ENCODE data around the gene NR1D1.

The NR1D1 gene

DNA sequence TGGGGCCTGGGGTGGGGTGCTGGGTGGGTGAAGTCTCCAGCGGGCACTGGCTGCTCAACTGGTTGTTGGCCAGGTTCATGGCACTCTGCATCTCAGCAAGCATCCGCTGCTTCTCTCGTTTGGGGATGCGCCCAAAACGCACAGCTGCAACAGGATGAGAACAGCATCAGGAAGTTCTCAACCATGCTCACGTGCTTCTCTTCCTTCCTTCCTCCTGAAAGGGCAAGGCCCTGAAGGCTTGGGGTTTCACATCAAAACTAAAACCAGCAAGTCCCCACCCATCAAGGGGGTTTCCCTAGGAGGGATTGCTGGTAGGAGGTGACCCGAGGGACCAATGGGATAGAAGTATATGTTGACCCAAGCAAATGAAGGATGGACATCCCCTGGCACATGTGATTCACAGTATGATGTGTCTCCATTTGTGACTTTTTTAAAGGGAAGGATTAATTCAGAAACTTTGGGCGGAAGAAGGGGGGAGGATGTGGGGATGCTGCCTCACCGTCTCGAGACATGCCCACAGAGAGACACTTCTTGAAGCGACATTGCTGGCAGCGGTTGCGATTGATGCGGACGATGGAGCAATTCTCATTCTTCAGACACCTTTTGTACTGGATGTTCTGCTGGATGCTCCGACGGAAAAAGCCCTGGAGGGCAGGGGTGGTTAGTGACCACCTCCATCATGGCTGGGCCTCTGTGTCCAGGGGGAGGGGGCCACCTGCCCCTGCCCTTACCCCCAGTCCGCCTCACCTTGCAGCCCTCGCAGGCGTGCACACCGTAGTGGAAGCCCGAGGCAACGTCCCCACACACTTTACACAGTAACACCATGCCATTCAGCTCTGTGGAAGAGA is 4.2 kb downstream of the NR1D1 start:
- peak; percentile 64 to 67 for DNase-seq

DNA sequence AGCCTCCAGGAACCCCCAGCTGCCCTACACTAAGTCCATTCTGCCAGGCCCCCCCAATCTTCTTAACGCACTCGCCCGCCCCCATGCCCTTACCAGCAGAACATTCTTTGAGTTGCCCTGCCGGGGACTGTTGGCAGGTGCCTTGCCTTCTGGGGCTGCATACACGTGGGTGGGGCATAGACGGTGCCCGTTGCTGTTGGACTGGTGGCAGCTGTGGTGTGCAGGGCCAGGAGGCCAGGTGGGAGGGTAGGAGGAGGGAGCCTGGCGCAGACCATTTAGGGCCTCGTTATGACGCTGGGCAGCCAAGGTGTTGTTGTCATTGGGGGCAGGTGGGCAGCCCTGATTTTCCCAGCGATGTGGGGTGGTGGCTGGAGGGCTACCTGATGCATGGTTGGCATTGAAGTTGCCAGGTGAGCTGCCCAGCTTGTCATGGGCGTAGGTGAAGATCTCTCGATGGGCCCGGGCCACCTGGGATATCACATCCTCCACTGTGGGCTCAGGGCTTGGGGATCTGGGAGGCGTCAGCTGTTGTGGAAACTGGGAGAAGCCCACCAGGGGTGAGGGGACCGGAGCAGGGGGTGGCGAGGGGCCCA is 4.9 kb downstream of the NR1D1 start:
- no peak for DNase-seq

DNA sequence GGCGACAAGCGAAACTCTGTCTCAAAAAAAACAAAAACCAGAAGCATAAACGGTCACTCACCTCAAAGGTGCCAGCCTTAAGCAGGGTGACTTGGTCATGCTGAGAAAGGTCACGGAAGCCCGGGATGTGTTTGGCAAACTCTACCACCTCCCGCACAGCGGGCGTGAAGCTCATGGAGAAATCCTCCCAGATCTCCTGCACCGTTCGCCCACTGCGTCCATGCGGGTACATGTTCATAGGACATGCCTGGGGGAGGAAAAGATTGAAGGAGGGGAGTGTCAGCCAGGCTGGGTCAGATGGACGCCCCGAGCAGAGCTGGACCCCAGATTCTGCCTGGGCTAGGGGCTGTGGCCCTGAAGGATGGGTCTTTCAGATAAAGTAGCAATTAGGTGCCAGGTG is 5.5 kb downstream of the NR1D1 start:
- DNase-seq, result no peak

DNA sequence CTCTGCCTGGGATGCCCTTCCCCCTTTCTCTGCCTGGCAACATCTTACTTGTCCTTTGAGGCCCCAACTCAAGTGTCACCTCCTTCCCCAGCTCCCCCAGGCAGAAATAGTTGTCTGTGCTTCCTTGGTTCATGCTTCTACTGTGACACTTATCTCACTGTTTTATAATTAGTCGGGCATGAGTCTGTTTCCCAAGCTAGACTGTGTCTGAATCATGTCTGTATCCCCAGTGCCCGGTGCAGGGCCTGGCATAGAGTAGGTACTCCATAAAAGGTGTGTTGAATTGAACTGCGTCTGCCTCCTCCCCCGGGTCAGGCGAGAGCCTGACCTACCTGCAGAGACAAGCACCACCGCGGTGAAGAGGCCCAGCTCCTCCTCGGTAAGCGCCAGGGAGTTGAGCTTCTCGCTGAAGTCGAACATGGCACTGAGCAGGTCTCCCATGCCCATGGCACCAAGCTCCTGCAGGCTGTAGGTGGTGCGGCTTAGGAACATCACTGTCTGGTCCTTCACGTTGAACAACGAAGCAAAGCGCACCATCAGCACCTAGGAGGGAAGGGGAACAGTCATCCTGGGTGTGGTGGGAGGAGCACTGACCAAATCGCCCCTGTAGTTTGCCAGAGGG is 6.7 kb downstream of the NR1D1 start:
- DNase-seq, result no peak

DNA sequence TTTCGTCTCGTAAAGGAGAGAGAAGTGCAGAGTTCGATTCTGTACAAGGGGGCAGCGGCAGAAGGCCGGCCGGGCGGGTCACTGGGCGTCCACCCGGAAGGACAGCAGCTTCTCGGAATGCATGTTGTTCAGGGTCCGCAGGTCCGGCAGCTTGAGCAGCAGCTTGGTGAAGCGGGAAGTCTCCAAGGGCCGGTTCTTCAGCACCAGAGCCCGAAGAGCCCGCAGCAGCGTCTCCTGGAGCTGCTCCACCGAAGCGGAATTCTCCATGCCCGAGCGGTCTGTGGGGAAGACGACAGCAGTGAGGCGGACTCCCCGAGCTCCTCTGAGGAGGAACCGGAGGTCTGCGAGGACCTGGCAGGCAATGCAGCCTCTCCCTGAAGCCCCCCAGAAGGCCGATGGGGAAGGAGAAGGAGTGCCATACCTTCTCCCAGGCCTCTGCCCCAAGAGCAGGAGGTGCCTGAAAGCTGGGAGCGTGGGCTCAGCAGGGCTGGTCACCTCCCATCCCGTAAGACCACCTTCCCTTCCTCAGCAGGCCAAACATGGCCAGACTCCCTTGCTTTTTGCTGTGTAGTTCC is 7.3 kb downstream of the NR1D1 start:
- no peak for DNase-seq

DNA sequence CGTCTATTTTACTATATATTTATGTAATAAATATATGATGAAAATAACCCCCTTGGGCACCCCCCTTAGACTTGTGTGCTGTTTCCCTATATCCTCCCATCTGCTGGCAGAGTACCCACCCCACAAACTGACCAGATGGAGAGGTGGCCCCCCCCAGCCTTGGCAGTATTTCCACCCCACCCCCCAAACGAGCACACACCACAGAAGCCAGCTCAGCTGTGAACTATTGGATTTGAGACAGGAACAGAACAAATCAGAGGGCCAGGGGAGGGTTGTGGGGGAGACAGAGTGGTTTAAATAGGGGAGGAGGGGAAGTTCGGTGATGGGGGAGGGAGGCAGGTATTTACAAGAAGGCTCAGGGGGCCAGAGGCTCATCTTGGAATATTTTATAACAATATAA is 7.8 kb downstream of the NR1D1 start:
- no peak for DNase-seq

DNA sequence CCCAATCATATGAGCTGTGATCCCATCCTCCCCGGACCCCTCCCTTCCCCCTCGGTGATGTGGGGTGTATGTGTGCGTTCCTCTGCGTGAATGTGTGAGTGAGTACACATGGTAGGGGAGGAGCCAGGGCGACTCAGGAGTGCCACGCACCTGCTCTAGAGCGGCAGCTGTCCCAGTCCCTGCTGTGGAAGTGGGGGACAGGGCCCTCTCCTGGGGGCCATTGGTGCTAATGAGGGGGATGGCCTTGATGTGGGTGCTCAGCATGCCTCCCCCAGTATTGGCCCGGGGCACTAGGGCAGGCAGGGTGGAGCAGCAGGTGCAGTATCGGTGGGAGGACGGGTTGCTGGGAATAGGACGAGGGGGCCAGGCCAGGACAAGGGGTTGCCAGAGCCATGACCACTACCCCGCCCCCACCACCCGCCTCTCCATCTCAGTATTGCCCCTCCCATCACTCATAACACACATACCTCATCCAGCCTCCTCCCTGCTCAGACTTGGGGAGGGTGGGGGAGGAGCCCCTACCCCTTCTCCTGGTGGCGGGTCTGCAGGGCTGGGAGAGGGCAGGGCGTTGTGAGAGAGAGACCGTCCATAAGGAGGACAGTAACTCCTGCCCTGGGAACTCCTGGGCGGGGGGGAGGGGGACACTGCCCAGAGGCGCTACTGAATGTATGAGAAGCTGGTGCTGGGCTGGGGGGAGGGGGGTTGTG is 8.5 kb downstream of the NR1D1 start:
- DNase-seq, result no peak

DNA sequence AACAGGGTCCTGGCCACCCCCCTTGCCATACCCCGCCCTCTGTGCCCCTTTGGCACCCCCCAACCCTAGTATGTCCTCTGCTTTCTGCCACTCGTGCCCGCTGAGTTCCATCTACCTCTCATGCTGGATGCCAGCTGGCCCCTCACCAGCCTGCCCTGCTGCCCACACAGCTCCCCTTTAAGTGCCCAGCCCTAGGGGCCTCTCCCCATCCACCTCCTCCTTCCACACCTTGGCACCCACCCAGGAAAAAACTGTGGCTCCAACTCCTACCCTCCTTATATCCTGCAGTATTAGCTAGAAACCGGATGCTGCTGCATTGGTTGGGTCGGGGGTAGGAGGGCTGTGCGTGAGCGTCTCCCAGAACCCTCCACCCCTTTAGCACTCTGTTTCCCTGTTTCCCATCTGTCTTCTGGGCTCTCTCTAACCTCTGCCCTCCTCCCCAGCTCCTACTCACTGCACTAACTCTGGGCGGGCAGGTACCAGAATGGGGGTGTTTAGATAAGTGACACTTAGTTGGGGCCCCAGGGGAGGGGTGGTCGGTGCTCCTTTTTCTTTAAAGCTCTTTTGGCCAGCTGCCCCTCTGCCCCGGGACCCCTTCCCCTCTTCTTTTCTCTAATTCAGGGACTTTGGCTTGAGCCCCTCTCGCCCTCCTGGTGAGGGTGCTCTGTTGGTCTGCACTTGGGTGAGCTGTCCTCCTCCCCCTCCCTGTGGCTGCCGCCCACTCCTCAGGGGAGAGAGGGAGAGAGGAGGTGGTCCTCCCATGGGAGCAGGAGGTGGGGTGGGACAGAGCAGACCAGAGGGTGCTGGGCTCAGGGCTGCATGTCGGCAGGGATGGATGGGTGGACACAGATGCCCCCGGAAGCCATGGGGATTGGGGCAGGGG is 9.9 kb downstream of the NR1D1 start:
- no peak for DNase-seq

DNA sequence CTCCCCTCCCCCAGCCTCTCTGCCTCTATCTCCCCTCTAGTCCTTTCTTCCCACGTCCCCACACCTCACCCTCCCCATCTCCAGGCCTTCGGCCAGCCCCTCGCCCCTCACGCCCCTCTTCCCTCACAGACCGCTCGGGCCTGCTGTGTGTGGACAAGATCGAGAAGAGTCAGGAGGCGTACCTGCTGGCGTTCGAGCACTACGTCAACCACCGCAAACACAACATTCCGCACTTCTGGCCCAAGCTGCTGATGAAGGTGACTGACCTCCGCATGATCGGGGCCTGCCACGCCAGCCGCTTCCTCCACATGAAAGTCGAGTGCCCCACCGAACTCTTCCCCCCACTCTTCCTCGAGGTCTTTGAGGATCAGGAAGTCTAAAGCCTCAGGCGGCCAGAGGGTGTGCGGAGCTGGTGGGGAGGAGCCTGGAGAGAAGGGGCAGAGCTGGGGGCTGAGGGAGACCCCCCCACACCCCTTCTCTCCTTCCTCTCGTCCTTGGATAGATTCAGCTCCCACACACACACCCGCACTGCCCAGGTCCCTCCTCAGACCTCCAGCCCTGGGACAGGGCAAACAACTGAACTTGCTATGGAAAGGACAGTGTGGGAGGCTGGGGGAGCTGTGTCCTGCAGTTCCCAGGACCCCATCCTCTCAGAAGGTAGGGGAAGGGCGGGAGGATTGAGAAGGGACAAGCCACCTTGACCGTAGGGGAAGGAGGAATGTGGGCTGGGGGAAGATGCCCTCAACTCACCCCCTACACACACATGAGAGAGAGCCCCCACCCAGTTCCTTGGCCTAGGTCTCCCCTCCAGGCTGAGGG is 11.1 kb downstream of the NR1D1 start:
- no peak for DNase-seq

DNA sequence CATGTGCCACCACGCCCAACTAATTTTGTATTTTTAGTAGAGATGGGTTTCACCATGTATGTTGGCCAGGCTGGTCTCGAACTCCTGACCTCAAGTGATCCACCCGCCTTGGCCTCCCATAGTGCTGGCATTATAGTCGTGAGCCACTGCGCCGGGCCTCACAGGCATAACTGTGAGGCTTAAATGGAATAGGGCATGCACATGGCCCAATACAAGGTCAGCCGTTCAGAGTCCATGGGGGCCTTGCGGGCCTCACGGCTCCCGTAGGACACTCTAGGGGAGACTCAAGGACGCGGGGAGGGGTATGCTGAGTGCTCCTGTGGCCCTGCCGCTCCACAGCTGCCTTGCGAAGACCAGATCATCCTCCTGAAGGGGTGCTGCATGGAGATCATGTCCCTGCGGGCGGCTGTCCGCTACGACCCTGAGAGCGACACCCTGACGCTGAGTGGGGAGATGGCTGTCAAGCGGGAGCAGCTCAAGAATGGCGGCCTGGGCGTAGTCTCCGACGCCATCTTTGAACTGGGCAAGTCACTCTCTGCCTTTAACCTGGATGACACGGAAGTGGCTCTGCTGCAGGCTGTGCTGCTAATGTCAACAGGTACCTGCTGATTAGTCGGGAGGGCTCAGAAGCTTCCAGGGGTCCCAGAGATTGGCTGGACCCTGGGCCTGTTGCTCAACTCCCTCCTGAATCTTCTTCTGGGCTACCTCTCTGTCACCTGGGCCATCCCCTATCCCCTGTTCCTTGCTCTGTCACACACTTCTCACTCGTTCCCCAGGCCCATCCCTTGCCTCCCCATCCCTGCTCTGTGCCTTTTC is 12.3 kb downstream of the NR1D1 start:
- DNase-seq, result no peak

DNA sequence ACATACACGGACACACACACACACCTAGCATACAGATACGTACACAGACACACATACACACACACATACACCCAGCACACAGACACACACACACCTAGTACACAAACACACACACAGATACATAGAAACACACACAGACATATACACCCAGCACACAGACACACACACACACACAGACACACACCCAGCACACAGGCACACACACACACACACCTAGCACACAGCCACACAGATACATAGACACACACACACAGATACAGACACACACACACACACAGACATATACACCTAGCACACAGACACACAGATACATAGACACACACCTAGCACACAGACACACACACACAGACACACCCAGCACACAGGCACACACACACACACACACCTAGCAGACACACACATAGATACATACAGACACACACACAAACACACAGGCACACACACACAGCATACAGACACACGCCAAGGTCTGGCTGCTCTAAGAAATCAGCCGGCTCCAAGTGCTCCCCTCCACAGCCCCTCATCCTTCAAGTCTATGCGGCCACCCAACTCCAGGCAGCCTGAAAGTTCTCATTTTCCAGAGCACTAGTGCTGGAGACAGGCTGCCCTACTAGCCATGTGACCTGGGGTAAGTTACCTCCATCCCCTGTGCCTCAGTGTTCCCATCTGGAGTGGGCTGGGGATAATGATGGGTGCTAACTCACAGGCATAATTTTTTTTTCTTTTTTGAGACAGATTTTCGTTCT is 13.2 kb downstream of the NR1D1 start:
- DNase-seq, result no peak

DNA sequence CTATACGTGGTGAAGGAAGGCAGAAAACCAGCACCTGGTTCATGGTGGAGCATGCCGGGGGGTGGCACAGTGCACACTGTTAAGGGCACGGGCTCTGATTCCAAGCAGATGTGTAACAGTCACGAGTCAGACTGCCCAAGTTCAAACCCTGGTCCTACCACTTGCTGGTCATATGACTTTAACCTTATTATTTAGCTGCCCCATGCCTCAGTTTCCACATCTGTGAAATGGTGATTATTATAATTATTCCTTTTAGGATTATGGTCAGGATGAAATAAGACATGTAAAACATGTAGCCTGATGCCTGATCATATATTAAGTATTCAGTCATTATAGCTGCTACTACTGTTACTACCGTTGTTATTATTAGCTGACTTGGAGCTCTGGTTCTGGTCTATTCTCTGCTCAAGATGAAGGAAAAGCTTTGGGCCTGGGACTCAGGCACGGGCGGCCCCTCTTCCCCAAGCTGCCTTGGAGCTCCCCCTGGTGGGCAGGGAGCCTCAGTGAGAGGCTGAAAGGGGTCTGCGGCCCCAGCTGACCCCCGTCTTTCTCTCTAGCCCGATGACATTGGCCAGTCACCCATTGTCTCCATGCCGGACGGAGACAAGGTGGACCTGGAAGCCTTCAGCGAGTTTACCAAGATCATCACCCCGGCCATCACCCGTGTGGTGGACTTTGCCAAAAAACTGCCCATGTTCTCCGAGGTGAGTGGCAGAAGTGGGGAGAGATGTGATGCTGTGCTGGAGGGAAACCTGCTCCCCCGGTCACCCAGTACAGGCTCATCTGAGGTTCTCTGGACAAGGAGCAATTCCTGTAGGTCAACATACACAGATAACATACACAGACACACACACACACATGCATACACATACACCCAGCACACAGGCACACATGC is 14.0 kb downstream of the NR1D1 start:
- DNase-seq, result peak; percentile 58 to 62

DNA sequence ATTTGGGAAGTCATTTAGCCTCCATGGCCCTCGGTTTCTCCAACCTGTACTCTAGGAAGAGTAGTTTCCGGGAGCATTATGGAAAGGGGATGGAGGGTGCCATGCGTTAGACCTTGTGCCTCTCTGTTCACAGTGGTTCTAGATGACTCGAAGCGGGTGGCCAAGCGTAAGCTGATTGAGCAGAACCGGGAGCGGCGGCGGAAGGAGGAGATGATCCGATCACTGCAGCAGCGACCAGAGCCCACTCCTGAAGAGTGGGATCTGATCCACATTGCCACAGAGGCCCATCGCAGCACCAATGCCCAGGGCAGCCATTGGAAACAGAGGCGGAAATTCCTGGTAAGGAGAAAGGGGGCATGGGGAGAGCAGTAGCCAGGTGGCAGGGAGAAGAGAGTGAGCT is 15.9 kb downstream of the NR1D1 start:
- no peak for DNase-seq

DNA sequence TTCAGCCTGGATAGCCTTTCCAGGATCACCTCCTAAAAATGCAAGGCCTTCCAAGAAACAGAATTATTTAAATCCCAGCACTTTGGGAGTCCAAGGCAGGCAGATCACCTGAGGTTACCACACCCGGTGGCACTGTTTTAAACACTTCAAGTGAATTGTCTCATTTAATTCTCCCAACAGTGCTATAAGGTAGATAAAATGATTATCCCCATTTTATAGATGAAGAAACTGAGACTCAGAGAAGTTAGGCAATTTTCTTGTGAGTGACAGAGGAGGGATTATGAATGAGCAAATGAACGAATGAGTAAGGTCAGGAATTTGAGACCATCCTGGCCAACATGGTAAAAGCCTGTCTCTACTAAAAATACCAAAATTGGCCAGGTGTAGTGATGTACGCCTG is 20.8 kb downstream of the NR1D1 start:
- DNase-seq, result no peak

DNA sequence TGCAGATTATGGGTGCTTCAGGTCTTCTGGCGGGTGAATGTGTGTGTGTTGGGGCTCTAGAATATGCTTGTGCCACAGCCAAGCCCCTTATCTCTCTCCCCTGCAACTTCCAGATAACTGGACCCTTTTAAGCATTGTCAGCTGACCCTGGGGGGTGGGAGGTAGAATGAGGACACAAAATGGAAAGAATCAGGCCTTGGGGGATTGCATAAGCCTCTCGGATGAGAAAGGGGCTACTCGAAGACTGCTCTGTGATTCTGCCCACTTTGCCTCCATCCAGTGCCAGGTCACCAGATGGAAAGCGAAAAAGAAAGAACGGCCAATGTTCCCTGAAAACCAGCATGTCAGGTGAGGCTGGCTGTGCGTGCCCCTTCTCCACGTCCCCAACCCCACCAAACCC is 23.8 kb downstream of the NR1D1 start:
- DNase-seq, result no peak

DNA sequence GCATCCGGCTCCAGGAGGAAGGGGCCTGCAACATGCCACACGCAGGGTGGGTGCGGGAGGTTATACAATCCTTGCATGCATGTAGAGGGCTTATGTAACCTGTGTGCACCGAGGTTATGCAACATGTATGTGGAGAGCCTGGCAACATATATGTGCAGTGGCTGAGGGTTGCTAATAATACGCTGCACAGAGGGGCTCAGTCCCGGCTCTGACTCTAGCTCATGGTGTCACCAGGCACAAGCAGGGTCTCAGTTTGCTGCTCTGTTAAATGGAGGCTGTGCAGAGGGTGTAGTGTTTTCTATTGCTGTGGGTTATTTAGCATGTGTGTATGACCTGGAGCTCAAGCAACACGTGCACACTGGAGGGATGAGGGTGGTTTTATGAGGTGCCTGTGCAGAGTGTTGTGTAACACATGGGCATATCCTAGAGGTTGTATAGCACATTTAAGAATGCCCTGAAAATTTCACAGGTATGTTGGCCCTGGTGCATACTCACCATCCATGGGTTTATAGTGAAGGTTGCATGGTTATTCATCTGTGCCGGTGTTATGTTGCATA is 24.4 kb downstream of the NR1D1 start:
- DNase-seq, result no peak

DNA sequence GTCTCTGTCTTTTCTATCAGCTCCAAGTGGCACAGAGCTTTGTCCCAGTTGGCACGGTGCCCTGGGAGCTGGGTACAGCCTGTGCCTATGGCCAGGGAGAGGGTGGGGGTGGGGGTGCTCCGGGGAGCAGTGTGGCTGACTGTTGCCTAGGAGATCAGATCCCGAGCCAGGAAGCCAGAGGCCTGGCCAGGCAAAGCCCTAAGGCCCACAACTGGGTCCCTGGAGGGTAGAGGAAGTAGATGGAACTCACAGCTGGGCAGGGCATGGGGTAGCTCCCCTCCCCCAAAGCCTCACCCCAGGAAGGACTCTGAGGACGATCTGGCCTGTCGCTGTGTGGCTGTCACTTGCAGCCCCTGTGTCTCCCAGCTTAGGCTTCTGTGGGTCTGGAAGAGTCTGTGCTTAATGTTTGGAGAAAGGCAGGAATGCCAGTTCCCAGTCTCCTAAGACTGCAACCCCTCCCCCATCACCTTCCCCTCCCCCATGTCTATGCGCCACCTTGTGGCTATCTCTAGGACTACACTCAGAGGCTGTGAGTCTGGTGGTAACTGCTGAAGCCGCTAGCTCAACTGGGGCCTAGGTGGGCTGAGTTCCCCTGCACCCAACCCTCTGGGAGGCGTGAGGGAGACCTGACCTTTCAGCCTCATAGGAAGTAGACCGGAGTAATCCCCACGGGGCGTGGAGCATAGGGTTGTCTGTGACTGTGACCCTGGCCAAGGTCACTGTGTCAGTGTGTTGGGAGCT is 25.0 kb downstream of the NR1D1 start:
- peak; percentile 65 to 73 for DNase-seq

DNA sequence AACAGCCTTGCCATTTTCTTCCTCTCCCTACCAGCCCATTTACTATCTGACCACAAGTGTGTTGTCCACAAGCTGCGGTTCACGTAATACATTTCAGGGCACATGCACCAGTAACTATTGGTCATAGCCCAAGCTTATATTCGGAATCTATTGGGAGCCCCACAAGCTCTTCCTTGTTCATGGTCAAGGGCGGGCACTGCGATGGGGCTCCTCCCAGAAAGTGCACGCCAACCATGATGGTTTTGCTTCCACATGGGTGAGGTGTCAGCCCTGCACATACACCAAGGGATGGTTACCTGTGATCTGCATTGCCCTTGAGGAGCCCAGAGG is 25.6 kb downstream of the NR1D1 start:
- DNase-seq, result no peak

All from activated CD4-positive, alpha-beta T cell treated with anti-CD3 and anti-CD28 coated beads, Interleukin-2, amount 50 U/mL, for 4 hours (primary cell).